Pancreas (tissue), 10 donors: ENCODE results near the gene SCAMP1. TPM values are rescaled to one million over a fixed set of nuclear protein-coding genes. Genes with fewer than 3 reads are reported as not detected.
"Not testable (repeated sequence)": the region's sequence is repeated elsewhere in the genome, so short reads cannot be mapped to it uniquely, and the experiment has no call there.

Experiments used
- ATAC-seq, 4 donors: fragments of 200-7000 bp; cut with Tn5 transposase; one replicate each; pipeline versions ENCODE4 v1.8.0 to v1.9.1; 2020; ENCODE audit warnings: mild to moderate bottlenecking in 4 of 4, moderate library complexity in 4 of 4
- DNase-seq, 6 donors: peaks; one replicate each; pipeline ENCODE4 v3.0.0-alpha.2; 2020
- FAIRE-seq: peaks from 2 replicates; lab custom pipeline; 2012; peaks lifted over from hg19 to GRCh38; lab: Jason Lieb, UNC
- H3K27ac ChIP-seq, 4 donors: fragments of 200-600 bp; sonication (generic); 1 replicate in 3 of 4; 2 replicates in 1 of 4; pipeline versions ENCODE4 v1.5.0 to v1.8.0; 2020
- H3K27me3 ChIP-seq, 4 donors: fragments of 200-600 bp; one replicate each; pipeline ENCODE4 v1.8.0; 2021
- H3K36me3 ChIP-seq, 3 donors: fragments of 200-600 bp; sonication (generic) in 1 of 3; one replicate each; pipeline versions ENCODE4 v1.5.0 to v1.8.0; 2020 to 2021
- H3K4me1 ChIP-seq, 3 donors: fragments of 200-600 bp; one replicate each; pipeline ENCODE4 v1.8.0; 2021
- H3K4me3 ChIP-seq, 4 donors: fragments of 200-600 bp; sonication (generic) in 2 of 4; one replicate each; pipeline versions ENCODE4 v1.5.0 to v1.8.0; 2020 to 2021
- H3K9me3 ChIP-seq, 4 donors: fragments of 200-600 bp; one replicate each; pipeline ENCODE4 v1.8.0; 2021
- CTCF ChIP-seq, 4 donors: fragments of 200-600 bp; sonication (generic) in 3 of 4; IDR thresholded peaks; one replicate each; pipeline versions ENCODE4 v1.5.0 to v1.8.0; 2021; ENCODE audit warnings: antibody characterized with exemption in 4 of 4
- WGBS, 2 donors: extraction: QIAGEN DNeasy Blood & Tissue Kit; methylation state at CpG; one replicate each; pipeline ENCODE4 v1.1.7; 2013; 5-methylcytosine and 5-hydroxymethylcytosine counted together
- intact Hi-C, 3 donors: fragments of 100-400 bp; cut with DNase I; formaldehyde crosslinking; loops; one replicate each; pipeline versions ENCODE4 v1.11.1 to v1.14.2; 2022
- polyA plus RNA-seq, 2 donors: library from polyadenylated mRNA; stranded (reverse); fragments of 200-250 nt; gene quantifications; one replicate each; pipeline ENCODE4 v1.2.3, GENCODE V29; 2013
- total RNA-seq, 6 donors: library from RNA; stranded (reverse); fragmentation: NEBNext Ultra II Directional in 4 of 6; extraction: Animal tissue kit (Norgen Biotek cat#: 25700) in 4 of 6; gene quantifications; one replicate each; pipeline versions ENCODE4 v1.2.1 to v1.2.4, GENCODE V29; 2021 to 2023
- donor health status: healthy with polysubstance abuse.
- donor health status: DM: no; HTN: no; CAD: no; lungs with moderate emphysema.
- donor health status: DM: no; HTN: no; CAD: no.
- donor health status: control.
- donor health status: control.
- donor health status: Bipolar disorder and iron deficiency.
- donor health status: DM: yes; HTN: yes; CAD: no.
- donor health status: DM: no; HTN: no; CAD: no.
- donor health status: DM: no; HTN: no; CAD: no.
- donor health status: DM: yes; HTN: yes; CAD: no.

The SCAMP1 gene
- total and polyA plus RNA-seq, 8 donors: 4.4 to 29.9 (median 20.4) TPM

DNA sequence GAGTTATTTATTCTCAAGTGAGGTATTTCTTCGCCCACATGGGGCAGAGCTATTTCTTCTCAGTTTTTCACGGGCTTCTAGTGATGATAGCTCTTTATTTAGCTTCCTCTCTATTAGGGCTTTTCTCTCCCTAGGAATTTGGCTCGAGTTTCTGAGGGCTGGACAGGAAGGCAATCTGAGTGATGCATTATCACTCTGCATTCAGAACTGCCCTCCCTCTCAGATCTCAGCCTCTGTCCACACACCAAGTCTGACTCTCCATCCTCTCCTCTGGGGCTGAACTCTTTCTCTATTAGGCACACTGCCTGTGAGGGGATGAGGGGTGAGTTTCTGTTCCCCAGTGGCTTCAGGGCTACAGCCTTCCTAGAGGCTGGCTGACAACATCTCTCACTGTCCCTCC lies 14.9 kb upstream of the SCAMP1 start:
- no peak for ATAC-seq
- no peak for FAIRE-seq
- Histone ChIP-seq H3K27me3 (no peaks in the 10 kb centered on the region), H3K36me3 (no peaks in the 10 kb centered on the region), H3K9me3 (no peaks in the 10 kb centered on the region), H3K4me3 (no peak overlapping the region), H3K4me1 (no peaks in the 10 kb centered on the region), H3K27ac (no peak overlapping the region)
- 37 to 49% methylated on average over 3 of the region's 3 CpGs for WGBS, 2 donors
- no peak for DNase-seq
- intact Hi-C loops: no loop called here
- no peak for TF ChIP-seq CTCF (IDR thresholded peaks at IDR 0.05)

DNA sequence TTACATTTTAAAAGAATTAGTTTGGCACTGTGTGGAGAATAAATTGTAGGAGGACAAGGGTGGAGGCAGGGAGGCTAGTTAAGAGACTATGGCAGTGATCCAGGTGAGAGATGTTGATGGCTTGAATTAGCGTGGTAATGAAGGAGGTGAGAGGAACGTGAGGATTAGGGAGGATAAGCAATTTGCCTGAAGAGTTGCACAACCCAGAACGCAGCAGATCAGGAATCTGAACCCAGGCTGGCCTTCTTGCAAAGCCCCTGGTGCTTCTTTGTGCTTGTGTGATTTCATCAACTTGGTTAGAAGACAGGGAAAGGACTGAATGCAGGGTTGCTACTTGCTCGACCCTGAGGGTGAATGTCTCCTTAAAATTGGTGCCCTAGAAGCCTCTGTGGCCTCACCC lies 6.9 kb upstream of the SCAMP1 start:
- DNase-seq: no peak
- Histone ChIP-seq H3K9me3 (no peaks in the 10 kb centered on the region), H3K4me1 (no peaks in the 10 kb centered on the region), H3K27me3 (no peaks in the 10 kb centered on the region), H3K4me3 (no peak overlapping the region), H3K36me3 (no peaks in the 10 kb centered on the region), H3K27ac (no peak overlapping the region)
- TF ChIP-seq CTCF (IDR thresholded peaks at IDR 0.05): no peak
- WGBS, 2 donors: 52 to 57% methylated on average over 4 of the region's 4 CpGs
- intact Hi-C loops: no loop called here
- no peak for FAIRE-seq
- no peak for ATAC-seq

GRCh38 chr5:78354066-78354670 lies 6.2 kb upstream of the SCAMP1 start:
- 63 to 69% methylated on average over 4 of the region's 4 CpGs for WGBS, 2 donors
- Histone ChIP-seq H3K9me3 (no peaks in the 10 kb centered on the region), H3K36me3 (no peaks in the 10 kb centered on the region), H3K4me3 (no peak overlapping the region), H3K27me3 (no peaks in the 10 kb centered on the region), H3K4me1 (peaks cover 0 to 6% (median under 1%) of the 10 kb centered on the region in 3 donors), H3K27ac (no peak overlapping the region)
- intact Hi-C loops: no loop called here
- ATAC-seq (no peak), DNase-seq (no peak), FAIRE-seq (no peak)
- TF ChIP-seq CTCF (IDR thresholded peaks at IDR 0.05): no peak

DNA sequence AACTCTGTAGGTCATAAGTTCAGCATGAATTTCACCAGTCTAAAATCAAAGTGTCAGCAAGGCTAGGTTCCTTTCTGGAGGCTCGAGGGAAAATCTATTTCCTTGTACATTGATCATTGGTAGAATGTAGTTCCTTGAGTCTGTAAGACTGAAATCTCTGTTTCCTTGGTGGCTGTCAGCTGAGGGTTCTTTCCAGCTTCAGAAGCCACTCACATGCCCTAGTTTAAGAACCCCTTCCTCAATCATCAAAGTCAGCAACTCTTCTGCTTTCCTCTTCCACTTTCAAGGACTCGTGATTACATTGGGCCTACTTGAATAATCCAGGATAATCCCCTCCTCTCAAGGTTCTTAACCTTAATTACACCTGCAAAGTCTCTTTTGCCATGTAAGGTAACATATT lies 4.9 kb upstream of the SCAMP1 start:
- no peak overlapping the region for H3K27ac ChIP-seq
- no peaks in the 10 kb centered on the region for H3K36me3 ChIP-seq
- FAIRE-seq (no peak), ATAC-seq (no peak), DNase-seq (no peak)
- H3K9me3 ChIP-seq: no peaks in the 10 kb centered on the region
- 93 to 94% methylated on average over 2 of the region's 2 CpGs for WGBS, 2 donors
- no peak overlapping the region for H3K4me3 ChIP-seq
- intact Hi-C loops: loop anchor here in 1 of 3 donors (5.0 kb wide), 1 partner anchor 58 kb away; no protein-coding TSS in a partner anchor
- H3K27me3 ChIP-seq: no peaks in the 10 kb centered on the region
- no peak for TF ChIP-seq CTCF (IDR thresholded peaks at IDR 0.05)
- H3K4me1 ChIP-seq: peaks cover 0 to 9% (median 5%) of the 10 kb centered on the region in 3 donors

DNA sequence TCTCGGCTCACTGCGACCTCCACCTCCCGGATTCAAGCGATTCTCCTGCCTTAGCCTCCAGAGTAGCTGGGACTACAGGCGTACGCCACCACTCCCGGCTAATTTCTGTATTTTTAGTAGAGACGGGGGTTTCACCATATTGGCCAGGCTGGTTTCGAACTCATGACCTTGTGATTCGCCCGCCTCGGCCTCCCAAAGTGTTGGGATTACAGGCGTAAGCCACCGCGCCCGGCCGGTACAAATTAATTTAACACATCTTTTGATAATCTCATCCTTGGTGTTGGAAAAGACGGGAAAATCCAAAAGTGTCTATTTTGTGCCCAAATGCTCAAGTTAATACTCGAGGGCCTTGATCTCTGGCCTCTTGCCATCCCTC lies 974 bp upstream of the SCAMP1 start:
- ATAC-seq, H3K36me3 ChIP-seq, H3K27me3 ChIP-seq, FAIRE-seq, DNase-seq, H3K9me3 ChIP-seq: not testable (repeated sequence)
- peak overlapping the region; percentile 75 to 98 (median 88) for H3K4me3 ChIP-seq
- intact Hi-C loops: loop anchor here in 1 of 3 donors (5.0 kb wide), 1 partner anchor 62 kb away; no protein-coding TSS in a partner anchor
- peak overlapping the region; percentile 88 to 98 (median 92) for H3K27ac ChIP-seq
- WGBS, 2 donors: 61 to 66% methylated on average over 19 of the region's 19 CpGs
- H3K4me1 ChIP-seq: peaks cover 0 to 15% (median 15%) of the 10 kb centered on the region in 3 donors
